ENCODE results near the gene CYP2U1.

DNA sequence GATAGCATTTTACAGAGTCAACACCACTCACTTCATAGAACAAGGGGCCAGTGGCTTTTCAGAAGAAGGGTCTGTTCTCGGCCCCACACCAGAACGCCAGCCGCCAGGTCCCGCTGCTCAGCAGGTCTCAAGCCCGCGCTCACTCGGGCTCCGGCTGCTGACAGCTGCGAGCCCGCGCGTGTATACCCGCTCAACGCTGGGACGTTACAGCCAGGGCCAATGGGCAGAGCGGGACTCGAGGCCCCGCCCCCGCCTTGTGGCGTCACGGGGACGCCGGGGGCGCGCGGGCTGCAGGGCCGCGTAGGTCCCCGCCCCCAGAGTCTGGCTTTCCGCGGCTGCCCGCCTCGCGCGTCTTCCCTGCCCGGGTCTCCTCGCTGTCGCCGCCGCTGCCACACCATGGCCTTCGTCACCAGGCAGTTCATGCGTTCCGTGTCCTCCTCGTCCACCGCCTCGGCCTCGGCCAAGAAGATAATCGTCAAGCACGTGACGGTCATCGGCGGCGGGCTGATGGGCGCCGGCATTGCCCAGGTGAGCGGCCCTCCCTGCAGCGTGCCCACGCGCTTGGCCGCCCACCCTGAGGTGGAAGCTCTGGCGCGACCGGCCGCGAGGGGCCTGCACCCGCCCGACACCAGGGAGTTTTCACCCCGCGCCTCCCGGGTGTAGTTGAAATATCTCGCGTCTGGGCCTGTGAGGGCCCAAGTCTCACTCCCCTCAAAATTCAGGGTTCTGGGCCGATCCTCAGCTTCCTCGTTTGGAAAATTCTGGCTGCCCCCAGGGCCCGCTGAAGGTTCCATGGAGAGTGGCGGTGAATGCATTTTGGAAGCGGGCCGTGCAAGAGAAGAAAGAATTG is 58.4 kb downstream of the CYP2U1 start, which contains the start of gene HADH:
- TF ChIP-seq, protein P1, sequence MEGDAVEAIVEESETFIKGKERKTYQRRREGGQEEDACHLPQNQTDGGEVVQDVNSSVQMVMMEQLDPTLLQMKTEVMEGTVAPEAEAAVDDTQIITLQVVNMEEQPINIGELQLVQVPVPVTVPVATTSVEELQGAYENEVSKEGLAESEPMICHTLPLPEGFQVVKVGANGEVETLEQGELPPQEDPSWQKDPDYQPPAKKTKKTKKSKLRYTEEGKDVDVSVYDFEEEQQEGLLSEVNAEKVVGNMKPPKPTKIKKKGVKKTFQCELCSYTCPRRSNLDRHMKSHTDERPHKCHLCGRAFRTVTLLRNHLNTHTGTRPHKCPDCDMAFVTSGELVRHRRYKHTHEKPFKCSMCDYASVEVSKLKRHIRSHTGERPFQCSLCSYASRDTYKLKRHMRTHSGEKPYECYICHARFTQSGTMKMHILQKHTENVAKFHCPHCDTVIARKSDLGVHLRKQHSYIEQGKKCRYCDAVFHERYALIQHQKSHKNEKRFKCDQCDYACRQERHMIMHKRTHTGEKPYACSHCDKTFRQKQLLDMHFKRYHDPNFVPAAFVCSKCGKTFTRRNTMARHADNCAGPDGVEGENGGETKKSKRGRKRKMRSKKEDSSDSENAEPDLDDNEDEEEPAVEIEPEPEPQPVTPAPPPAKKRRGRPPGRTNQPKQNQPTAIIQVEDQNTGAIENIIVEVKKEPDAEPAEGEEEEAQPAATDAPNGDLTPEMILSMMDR (IDR thresholded peaks at IDR 0.05; ENCODE audit: insufficient read depth, low read length, poor library complexity, severe bottlenecking) = no peak
- TF ChIP-seq EZH2phosphoT487 (conservative IDR thresholded peaks at IDR 0.05; ENCODE audit: low read length) = no peak

Measured in SU-DHL-6 (cell line).